Measurements from ENCODE around the gene FOCAD. TPM values are rescaled to one million over a fixed set of nuclear protein-coding genes. Genes with fewer than 3 reads are reported as not detected.

Gene FOCAD
- total and polyA plus RNA-seq, 2 of the 8 experiments (the other 6 are each of a cell fraction or from before 2014, with no cell fraction given) = 22.0 to 38.4 TPM

DNA sequence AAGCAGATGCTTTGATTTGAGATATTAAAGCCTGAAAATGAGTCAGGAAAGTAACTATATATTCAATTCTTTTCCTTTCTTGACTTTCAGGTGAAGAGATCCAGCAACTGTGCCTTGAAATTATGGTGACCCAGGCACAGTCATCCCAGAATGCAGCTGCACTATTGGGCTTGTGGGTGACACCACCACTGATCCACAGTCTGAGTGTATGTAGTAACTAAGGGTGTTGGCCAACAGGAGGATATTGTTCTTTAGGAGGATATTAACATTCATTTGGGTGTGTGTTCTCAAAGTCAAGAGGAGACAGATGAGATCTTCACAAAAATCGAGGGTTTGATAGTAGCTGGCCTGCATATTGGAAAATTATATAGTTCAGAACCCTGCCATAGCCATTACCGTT is 294.2 kb downstream of the FOCAD start:
- Histone ChIP-seq H3K9ac (replicated peaks in 1 of 4; ENCODE audit: extremely low read depth in 1 of 4, low read depth in 3 of 4, low read length in 3 of 4) (no peak overlapping the region), H3K14ac (ENCODE audit: insufficient read length) (no peak overlapping the region), H3K79me1 (ENCODE audit: low read depth, low read length) (no peaks in the 10 kb centered on the region), H3K23me2 (ENCODE audit: low read depth, low read length) (no peaks in the 10 kb centered on the region; the same call in 1 of the 2 replicates), H3K36me3 (ENCODE audit: control insufficient read depth in 2 of 4, insufficient read depth in 4 of 4, low read length in 3 of 4) (peaks cover 0 to 20% (median 4%) of the 10 kb centered on the region in 4 experiments; a peak in 3 of 8 replicates), H3K4me2 (ENCODE audit: insufficient read depth in 1 of 2, low read depth in 2 of 2, low read length in 2 of 2) (no peak overlapping the region), H2AK5ac (ENCODE audit: low read depth, low read length) (no peak overlapping the region), H3K4ac (replicated peaks; ENCODE audit: insufficient read length, low read depth, low read length) (no peak overlapping the region), H2BK20ac (ENCODE audit: low read length) (no peak overlapping the region), H2BK15ac (ENCODE audit: low read length) (no peak overlapping the region), H3K27ac (ENCODE audit: low read depth, low read length) (no peak overlapping the region), H3K27me3 (replicated peaks in 1 of 4; ENCODE audit: control insufficient read depth in 3 of 4, extremely low read depth in 1 of 4, insufficient read depth in 3 of 4, low read length in 3 of 4) (no peaks in the 10 kb centered on the region), H2AFZ (ENCODE audit: low read length) (no peak overlapping the region), H3K56ac (replicated peaks; ENCODE audit: insufficient read length, low read depth, low read length) (no peak overlapping the region), H2BK12ac (ENCODE audit: low read depth, low read length) (no peak overlapping the region), H3K4me3 (ENCODE audit: extremely low read depth in 1 of 4, insufficient read depth in 2 of 4, low read depth in 3 of 4, low read length in 4 of 4) (no peak overlapping the region), H2BK5ac (ENCODE audit: low read depth, low read length) (no peak overlapping the region), H3K4me1 (replicated peaks in 1 of 4; ENCODE audit: control insufficient read depth in 3 of 4, insufficient read depth in 4 of 4, low read length in 3 of 4) (no peaks in the 10 kb centered on the region), H3K23ac (ENCODE audit: insufficient read length) (no peak overlapping the region), H3K18ac (ENCODE audit: extremely low read depth, low read length) (no peak overlapping the region), H3K9me3 (ENCODE audit: insufficient read depth in 2 of 2, low read depth in 1 of 2, low read length in 1 of 2) (no peaks in the 10 kb centered on the region), H4K91ac (replicated peaks; ENCODE audit: insufficient read length, low read length) (no peak overlapping the region), H4K5ac (ENCODE audit: insufficient read length, low read depth, low read length) (no peak overlapping the region), H4K8ac (ENCODE audit: extremely low read depth, insufficient read depth, low read length) (no peak overlapping the region), H4K20me1 (replicated peaks in 1 of 2; ENCODE audit: control insufficient read depth in 1 of 2, insufficient read depth in 2 of 2, low read length in 2 of 2) (no peaks in the 10 kb centered on the region), H2BK120ac (replicated peaks; ENCODE audit: low read depth, low read length) (no peak overlapping the region), H3K79me2 (ENCODE audit: control insufficient read depth in 1 of 2, insufficient read depth in 2 of 2, low read length in 2 of 2) (no peaks in the 10 kb centered on the region)
- ChIA-PET POLR2A (ENCODE audit: partially characterized antibody) (no interaction called here), CTCF (ENCODE audit: partially characterized antibody) (interaction anchor here (0.9 kb wide), 2 partner anchors 10 to 516 kb away, joined by 3 read pairs; no protein-coding TSS in a partner anchor)
- 89% methylated on average over 2 of the region's 2 CpGs; no CpG with 5 or more reads in 1 of the 2 experiments for WGBS, 2 experiments (ENCODE audit: extremely low coverage in 1 of 2, insufficient coverage in 1 of 2, insufficient read length in 1 of 2, insufficient replicate concordance in 2 of 2, low coverage in 1 of 2, low lambda C conversion rate in 2 of 2, missing lambda C conversion rate in 1 of 2)
- FAIRE-seq (no peak), DNase-seq (ENCODE audit: low read depth in 1 of 2, low spot score in 2 of 2) (no peak)
- TF ChIP-seq SP1 (IDR thresholded peaks at IDR 0.05; ENCODE audit: low read depth, low read length) (no peak), SIX5 (IDR thresholded peaks at IDR 0.05; ENCODE audit: low read depth, low read length) (no peak), YY1 (IDR thresholded peaks at IDR 0.05; ENCODE audit: low read depth, low read length) (no peak), CEBPB (IDR thresholded peaks at IDR 0.05; ENCODE audit: low read depth, low read length) (no peak), JUN (IDR thresholded peaks at IDR 0.05; ENCODE audit: low read depth, low read length) (no peak), TBP (IDR thresholded peaks at IDR 0.05; ENCODE audit: low read depth, low read length) (no peak), TAF1 (IDR thresholded peaks at IDR 0.05; ENCODE audit: low read depth, low read length) (no peak), FOSL1 (IDR thresholded peaks at IDR 0.05; ENCODE audit: insufficient read depth, low read depth, low read length) (no peak), GABPA (IDR thresholded peaks at IDR 0.05; ENCODE audit: borderline replicate concordance, insufficient read depth, low read length) (no peak), SIRT6 (IDR thresholded peaks at IDR 0.05; ENCODE audit: low read length) (no peak), SRF (IDR thresholded peaks at IDR 0.05; ENCODE audit: low read depth, low read length) (no peak), TAF7 (optimal IDR thresholded peaks at IDR 0.05; ENCODE audit: borderline replicate concordance, low read depth, low read length) (no peak), BACH1 (IDR thresholded peaks at IDR 0.05; ENCODE audit: low read length) (no peak), HDAC6 (IDR thresholded peaks at IDR 0.05; ENCODE audit: low read depth, low read length) (no peak)
- TF ChIP-seq, protein P1, sequence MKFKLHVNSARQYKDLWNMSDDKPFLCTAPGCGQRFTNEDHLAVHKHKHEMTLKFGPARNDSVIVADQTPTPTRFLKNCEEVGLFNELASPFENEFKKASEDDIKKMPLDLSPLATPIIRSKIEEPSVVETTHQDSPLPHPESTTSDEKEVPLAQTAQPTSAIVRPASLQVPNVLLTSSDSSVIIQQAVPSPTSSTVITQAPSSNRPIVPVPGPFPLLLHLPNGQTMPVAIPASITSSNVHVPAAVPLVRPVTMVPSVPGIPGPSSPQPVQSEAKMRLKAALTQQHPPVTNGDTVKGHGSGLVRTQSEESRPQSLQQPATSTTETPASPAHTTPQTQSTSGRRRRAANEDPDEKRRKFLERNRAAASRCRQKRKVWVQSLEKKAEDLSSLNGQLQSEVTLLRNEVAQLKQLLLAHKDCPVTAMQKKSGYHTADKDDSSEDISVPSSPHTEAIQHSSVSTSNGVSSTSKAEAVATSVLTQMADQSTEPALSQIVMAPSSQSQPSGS (IDR thresholded peaks at IDR 0.05; ENCODE audit: low read length) = no peak

All from H1 (cell line).